ENCODE results near the gene DCBLD2.

DNA sequence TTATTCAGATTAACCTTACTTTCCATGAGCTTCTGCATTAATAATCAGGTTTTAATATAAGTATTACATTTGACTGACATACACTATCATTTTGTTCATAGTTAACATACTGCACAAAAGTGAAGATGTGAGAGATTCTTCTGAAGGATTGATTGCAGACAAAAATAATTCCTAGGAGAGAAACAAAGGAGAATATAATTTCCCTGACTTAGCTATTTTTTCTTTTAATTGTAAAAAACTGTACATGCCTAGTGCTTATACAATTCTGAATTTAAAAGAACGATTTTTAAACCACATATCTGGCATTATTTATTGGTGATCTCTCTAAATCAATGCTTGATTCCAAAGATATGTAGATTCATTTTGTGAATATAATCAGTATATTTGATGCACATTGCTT is 11.0 kb upstream of the DCBLD2 start:
- no peak for TF ChIP-seq CTCF (IDR thresholded peaks at IDR 0.05)
- TF ChIP-seq POLR2A (IDR thresholded peaks at IDR 0.05) = no peak
